NCI-H1105 treated with DMSO at 0.1 percent for 48 hours (cell line): ENCODE results near the gene HLA-DOA.

Experiments
- DNase-seq: peaks from one replicate; lab custom pipeline; 2025; lab: John Stamatoyannopoulos, UW

HLA-DOA gene

GRCh38 chr6:32962213-32962826 is 47.1 kb downstream of the HLA-DOA start:
- no peak for DNase-seq

GRCh38 chr6:32960563-32960962 is 48.8 kb downstream of the HLA-DOA start:
- no peak for DNase-seq

DNA sequence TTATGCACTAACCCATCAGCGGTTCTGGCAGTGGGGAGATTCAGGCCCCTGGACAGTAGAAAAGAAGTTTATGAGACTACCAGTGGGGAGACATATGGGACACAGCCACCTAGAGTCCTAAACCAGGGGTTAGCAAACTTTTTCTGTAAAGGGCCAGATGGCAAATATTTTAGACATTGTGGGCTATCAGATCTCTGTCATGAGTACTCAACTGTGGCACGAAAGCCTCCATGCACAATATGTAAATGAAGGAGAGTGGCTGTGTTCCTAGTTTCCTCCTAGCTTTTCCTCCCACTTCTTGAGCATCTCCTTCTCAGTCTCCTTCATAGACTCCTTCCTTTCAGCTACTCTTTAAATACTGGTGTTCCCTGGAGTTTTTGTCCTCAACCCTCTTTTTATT is 53.2 kb downstream of the HLA-DOA start:
- no peak for DNase-seq

DNA sequence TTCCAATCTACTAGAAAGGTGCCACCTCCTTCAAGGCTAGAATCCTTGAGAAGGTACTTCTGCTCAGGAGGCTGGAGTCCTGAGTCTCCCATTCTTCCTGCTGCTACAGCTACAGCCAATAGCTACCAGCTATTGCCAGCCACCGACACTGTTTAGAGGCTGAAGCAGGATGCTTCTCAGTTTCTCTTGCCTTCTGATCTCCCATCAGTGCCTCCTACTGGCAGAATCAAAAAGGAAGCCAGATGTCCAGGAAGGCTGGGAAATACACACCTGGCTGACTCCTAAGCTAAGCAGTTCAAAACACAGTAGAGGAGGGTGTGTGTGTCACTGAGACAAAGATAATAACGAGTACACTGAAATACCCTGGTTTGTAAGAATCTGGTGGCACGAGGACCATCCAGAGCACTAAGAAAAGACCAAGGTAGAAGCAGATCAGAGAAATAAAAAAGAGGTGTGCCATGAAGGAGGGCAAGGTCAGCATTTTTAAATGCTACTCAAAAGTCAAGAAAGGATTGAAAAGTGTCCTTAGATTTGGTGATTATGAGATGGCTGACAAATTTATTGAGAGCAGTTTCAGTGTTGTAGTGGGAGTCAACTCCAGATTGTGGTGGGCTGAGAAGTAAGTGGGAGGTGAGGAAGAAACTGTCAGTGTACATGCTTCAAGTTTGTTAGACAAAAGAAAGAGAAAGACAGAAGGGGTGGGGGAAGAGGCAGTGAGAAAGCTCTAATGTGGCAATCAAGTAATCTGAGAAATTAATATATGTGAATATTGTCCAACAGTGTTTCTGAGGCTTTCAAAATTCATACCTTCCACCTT is 54.2 kb downstream of the HLA-DOA start:
- DNase-seq, result peak; percentile 7

DNA sequence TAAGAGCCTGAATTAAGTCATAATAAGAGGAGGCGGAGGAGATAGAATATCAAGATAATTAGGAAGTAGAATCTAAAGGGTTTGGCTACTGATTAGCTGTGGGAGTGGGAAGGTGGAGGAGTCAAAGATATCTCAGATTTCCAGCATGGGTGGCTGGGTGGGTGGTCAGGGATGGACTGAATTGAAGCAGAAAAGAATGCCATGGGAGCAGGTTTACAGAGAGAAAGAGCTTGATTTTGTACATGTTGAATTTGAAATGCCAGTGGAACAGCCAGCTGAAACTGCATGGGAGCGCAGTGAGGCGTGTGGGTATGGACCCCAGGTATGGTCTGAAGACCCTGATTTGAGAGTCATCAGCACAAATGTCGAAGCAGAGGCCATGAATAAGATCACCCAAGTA is 55.1 kb downstream of the HLA-DOA start:
- DNase-seq, result no peak
